B cell (primary cell): ENCODE results near the gene STIM1. TPM values are rescaled to one million over a fixed set of nuclear protein-coding genes. Genes with fewer than 3 reads are reported as not detected.

Experiments
- ATAC-seq: fragments of 200-7000 bp; cut with Tn5 transposase; one replicate; pipeline ENCODE4 v1.10.0; 2021; ENCODE audit warnings: low read depth, mild to moderate bottlenecking, moderate number of reproducible peaks, moderate library complexity
- CTCF ChIA-PET: fragments of 350-600 bp; sonication (Branson Sonifier 250); formaldehyde crosslinking; loops from one replicate; lab custom pipeline; 2021; ENCODE audit warnings: antibody characterized with exemption, inconsistent platforms; lab: Charles Lee
- POLR2A ChIA-PET: fragments of 350-600 bp; sonication (Branson Sonifier 250); formaldehyde crosslinking; loops from one replicate; lab custom pipeline; 2021; ENCODE audit warnings: antibody characterized with exemption; lab: Charles Lee
- DNase-seq: peaks from one replicate; pipeline ENCODE4 v3.0.0; 2013
- H2AFZ ChIP-seq: 2 replicates; pipeline ENCODE4 v1.6.1; 2012; ENCODE audit warnings: mild to moderate bottlenecking, low read depth, low read length; ENCODE audit not compliant: insufficient read depth, poor library complexity, severe bottlenecking
- H3K27ac ChIP-seq, 2 donors: 1 replicate in 1 of 2; 2 replicates in 1 of 2; pipeline ENCODE4 v1.5.1; 2012 to 2013; ENCODE audit warnings: low read length in 2 of 2, mild to moderate bottlenecking in 2 of 2, moderate library complexity in 1 of 2
- H3K27me3 ChIP-seq, 4 experiments: fragments of 200-600 bp in 1 of 4; sonication (generic) in 1 of 4; replicated peaks in 1 of 4; 1 replicate in 2 of 4; 2 replicates in 2 of 4; pipeline versions ENCODE4 v1.6.1 to v1.7.0; 2013 to 2016; ENCODE audit warnings: low read length in 3 of 4, mild to moderate bottlenecking in 2 of 4, mixed read lengths in 1 of 4, moderate library complexity in 1 of 4; ENCODE audit not compliant: insufficient read depth in 4 of 4, control insufficient read depth in 3 of 4; ENCODE audit errors: control extremely low read depth in 1 of 4
- H3K36me3 ChIP-seq, 2 experiments: replicated peaks in 1 of 2; 1 replicate in 1 of 2; 2 replicates in 1 of 2; pipeline versions ENCODE4 v1.6.1 to v1.7.1; 2013; ENCODE audit warnings: low read length in 1 of 2; ENCODE audit not compliant: insufficient read depth in 2 of 2, control insufficient read depth in 1 of 2; ENCODE audit errors: control extremely low read depth in 1 of 2, extremely low read depth in 1 of 2
- H3K4me1 ChIP-seq, 2 donors: fragments of 200-600 bp in 1 of 2; sonication (generic) in 1 of 2; 1 replicate in 1 of 2; 2 replicates in 1 of 2; pipeline versions ENCODE4 v1.5.1 to v1.6.1; 2013 to 2017; ENCODE audit warnings: low read length in 2 of 2; ENCODE audit not compliant: control insufficient read depth in 2 of 2, insufficient read depth in 2 of 2
- H3K4me2 ChIP-seq: replicated peaks from 2 replicates; pipeline ENCODE3; 2012; ENCODE audit warnings: mild to moderate bottlenecking, low read depth, low read length; ENCODE audit not compliant: poor library complexity, severe bottlenecking
- H3K4me3 ChIP-seq, 5 experiments: fragments of 200-600 bp in 1 of 5; sonication (generic) in 1 of 5; 1 replicate in 3 of 5; 2 replicates in 2 of 5; pipeline versions ENCODE4 v1.5.1 to v1.7.0; 2011 to 2016; ENCODE audit warnings: low read length in 4 of 5, mild to moderate bottlenecking in 4 of 5, low read depth in 2 of 5, control low read depth in 1 of 5, moderate library complexity in 1 of 5; ENCODE audit not compliant: insufficient read depth in 1 of 5; ENCODE audit errors: control extremely low read depth in 1 of 5, extremely low read depth in 1 of 5
- H3K79me2 ChIP-seq: fragments of 200-600 bp; sonication (generic); one replicate; pipeline ENCODE4 v1.6.0; 2016; ENCODE audit warnings: low read length; ENCODE audit not compliant: control insufficient read depth, insufficient read depth
- H3K9ac ChIP-seq: fragments of 200-600 bp; sonication (generic); 2 replicates; pipeline ENCODE4 v1.6.1; 2017; ENCODE audit warnings: mild to moderate bottlenecking, low read length, moderate library complexity
- H3K9me3 ChIP-seq, 3 donors: one replicate each; pipeline versions ENCODE4 v1.6.1 to v1.7.1; 2013; ENCODE audit warnings: low read length in 2 of 3; ENCODE audit not compliant: control insufficient read depth in 2 of 3, insufficient read depth in 1 of 3; ENCODE audit errors: control extremely low read depth in 1 of 3
- H4K20me1 ChIP-seq: 2 replicates; pipeline ENCODE4 v1.6.0; 2012; ENCODE audit warnings: mild to moderate bottlenecking, low read length; ENCODE audit not compliant: insufficient read depth, control insufficient read depth, poor library complexity, severe bottlenecking
- H3K27ac Mint-ChIP-seq: one replicate; pipeline ENCODE4 v1.8.0; 2021; ENCODE audit warnings: mixed read lengths
- H3K27me3 Mint-ChIP-seq: one replicate; pipeline ENCODE4 v1.8.0; 2021; ENCODE audit warnings: mixed read lengths
- H3K4me1 Mint-ChIP-seq: one replicate; pipeline ENCODE4 v1.8.0; 2021; ENCODE audit warnings: mixed read lengths
- H3K4me3 Mint-ChIP-seq: one replicate; pipeline ENCODE4 v1.8.0; 2021; ENCODE audit warnings: mixed read lengths
- H3K9me3 Mint-ChIP-seq: one replicate; pipeline ENCODE4 v1.8.0; 2022; ENCODE audit warnings: mixed read lengths; ENCODE audit not compliant: insufficient read depth
- EZH2 ChIP-seq: IDR thresholded peaks from 2 replicates; pipeline ENCODE4 v1.6.1; 2012; ENCODE audit warnings: borderline replicate concordance, low read depth, mild to moderate bottlenecking, moderate library complexity, low read length; ENCODE audit not compliant: insufficient read depth, poor library complexity, severe bottlenecking
- WGBS: methylation state at CpG from one replicate; pipeline ENCODE4 v1.1.5; 2013; ENCODE audit warnings: missing lambda C conversion rate; ENCODE audit not compliant: insufficient coverage; 5-methylcytosine and 5-hydroxymethylcytosine counted together
- intact Hi-C: fragments of 100-400 bp; cut with micrococcal nuclease; formaldehyde crosslinking; loops from one replicate; pipeline ENCODE4 v1.10.0; 2022
- polyA plus RNA-seq: library from polyadenylated mRNA; depleted of rRNA; stranded (reverse); fragments of >200 nt; gene quantifications from 2 replicates; pipeline ENCODE4 v1.2.3, GENCODE V29; 2012
- total RNA-seq, 2 donors: library from RNA; stranded (reverse); fragments of 120-200 nt in 1 of 2; gene quantifications; 1 replicate in 1 of 2; 2 replicates in 1 of 2; pipeline versions ENCODE4 v1.2.3 to v1.2.4, GENCODE V29; 2013 to 2022
- TF ChIP-seq, protein P1 (sequence below): fragments of 200-600 bp; IDR thresholded peaks from one replicate; pipeline ENCODE4 v1.8.0; 2022; ENCODE audit warnings: antibody characterized with exemption, mild to moderate bottlenecking

Gene STIM1
- total and polyA plus RNA-seq, 2 donors (not counting 1 experiment from before 2014, with no cell fraction given) = 59.4 to 76.7 TPM

DNA sequence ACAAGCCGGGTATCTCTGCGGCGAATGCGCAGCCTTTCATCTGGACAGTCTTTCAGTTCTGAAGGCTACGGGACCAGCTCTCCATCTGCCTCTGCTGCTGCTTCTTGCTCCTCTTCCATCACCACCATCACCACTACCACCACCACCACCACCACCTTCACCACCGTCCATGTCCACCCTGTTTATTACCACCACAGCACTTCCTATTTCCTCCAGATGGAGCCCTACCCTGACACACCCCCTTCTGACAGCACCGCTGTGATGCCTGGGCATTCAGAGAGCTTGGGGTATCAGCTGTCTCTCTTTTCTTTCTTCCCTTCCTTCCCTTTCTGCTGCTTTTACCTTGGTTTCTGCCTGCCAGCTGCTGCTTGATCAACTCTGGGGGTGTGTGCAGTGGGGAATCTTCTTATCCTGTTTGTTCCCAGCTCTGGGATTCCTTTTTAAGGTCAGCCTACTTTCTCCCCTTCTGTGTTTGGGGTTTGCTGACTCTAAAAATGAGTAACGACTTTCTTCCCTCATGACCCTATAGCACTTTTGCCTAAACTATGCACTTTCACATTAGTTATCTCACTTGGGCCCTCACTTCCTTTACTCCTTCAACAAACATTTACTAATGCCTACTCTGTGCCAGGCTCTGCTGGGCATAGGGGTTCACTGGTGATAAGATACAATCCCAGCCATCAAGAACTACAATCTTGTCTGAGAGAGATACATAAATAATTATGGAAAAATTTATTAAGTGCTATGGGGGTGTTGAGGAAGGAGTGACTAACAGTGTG, 231.3 kb downstream of the STIM1 start:
- Histone ChIP-seq H3K4me3 (no peak overlapping the region), H3K9ac (no peak overlapping the region), H3K36me3 (peaks cover 18 to 80% of the 10 kb centered on the region in 2 experiments), H3K4me1 (peaks cover 0 to 10% of the 10 kb centered on the region in 2 donors), H3K27me3 (no peaks in the 10 kb centered on the region), H2AFZ (no peak overlapping the region), H4K20me1 (no peaks in the 10 kb centered on the region), H3K79me2 (no peaks in the 10 kb centered on the region), H3K4me2 (no peak overlapping the region), H3K9me3 (no peaks in the 10 kb centered on the region), H3K27ac (no peak overlapping the region)
- CTCF ChIA-PET = interaction anchor here (1.6 to 3.1 kb wide), 3 partner anchors 14 to 245 kb away, joined by 4 to 23 read pairs (median 6); partner anchors contain the start of gene STIM1
- intact Hi-C loops = no loop called here
- Mint-ChIP-seq H3K27ac (no peak overlapping the region), H3K9me3 (no peaks in the 10 kb centered on the region), H3K4me1 (peaks cover 7% of the 10 kb centered on the region), H3K4me3 (no peak overlapping the region), H3K27me3 (no peaks in the 10 kb centered on the region)
- POLR2A ChIA-PET = interaction anchor here (0.6 kb wide), 1 partner anchor 175 kb away, joined by 7 read pairs; no protein-coding TSS in a partner anchor
- DNase-seq (no peak), ATAC-seq (no peak)
- TF ChIP-seq, protein P1, sequence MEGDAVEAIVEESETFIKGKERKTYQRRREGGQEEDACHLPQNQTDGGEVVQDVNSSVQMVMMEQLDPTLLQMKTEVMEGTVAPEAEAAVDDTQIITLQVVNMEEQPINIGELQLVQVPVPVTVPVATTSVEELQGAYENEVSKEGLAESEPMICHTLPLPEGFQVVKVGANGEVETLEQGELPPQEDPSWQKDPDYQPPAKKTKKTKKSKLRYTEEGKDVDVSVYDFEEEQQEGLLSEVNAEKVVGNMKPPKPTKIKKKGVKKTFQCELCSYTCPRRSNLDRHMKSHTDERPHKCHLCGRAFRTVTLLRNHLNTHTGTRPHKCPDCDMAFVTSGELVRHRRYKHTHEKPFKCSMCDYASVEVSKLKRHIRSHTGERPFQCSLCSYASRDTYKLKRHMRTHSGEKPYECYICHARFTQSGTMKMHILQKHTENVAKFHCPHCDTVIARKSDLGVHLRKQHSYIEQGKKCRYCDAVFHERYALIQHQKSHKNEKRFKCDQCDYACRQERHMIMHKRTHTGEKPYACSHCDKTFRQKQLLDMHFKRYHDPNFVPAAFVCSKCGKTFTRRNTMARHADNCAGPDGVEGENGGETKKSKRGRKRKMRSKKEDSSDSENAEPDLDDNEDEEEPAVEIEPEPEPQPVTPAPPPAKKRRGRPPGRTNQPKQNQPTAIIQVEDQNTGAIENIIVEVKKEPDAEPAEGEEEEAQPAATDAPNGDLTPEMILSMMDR = no peak
- TF ChIP-seq EZH2 = no peak
- 86% methylated on average over 7 of the region's 8 CpGs for WGBS

DNA sequence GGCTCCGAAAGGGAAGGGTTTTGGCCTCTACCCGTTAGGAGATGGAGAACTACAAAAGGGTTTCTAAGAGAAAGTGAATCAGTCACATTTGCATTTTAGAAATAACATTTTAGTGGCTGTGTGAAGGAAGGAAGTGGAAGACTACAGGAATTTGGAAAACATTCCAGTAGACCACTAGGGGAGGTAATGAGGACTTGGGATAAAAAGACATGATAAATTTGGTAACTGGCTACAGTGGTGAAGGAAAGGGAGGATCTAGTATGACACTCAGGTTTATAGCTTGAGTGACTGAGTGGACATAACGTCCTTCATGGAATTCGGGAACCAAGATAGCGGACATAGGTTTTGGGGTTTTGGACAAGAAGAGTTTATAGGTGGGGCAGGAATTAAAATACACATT, 232.1 kb downstream of the STIM1 start:
- 100% methylated on average over 2 of the region's 5 CpGs for WGBS
- Histone ChIP-seq H2AFZ (no peak overlapping the region), H3K27me3 (no peaks in the 10 kb centered on the region), H3K9me3 (no peaks in the 10 kb centered on the region), H3K27ac (no peak overlapping the region), H3K9ac (no peak overlapping the region), H4K20me1 (no peaks in the 10 kb centered on the region), H3K79me2 (no peaks in the 10 kb centered on the region), H3K4me1 (peaks cover 0 to 10% of the 10 kb centered on the region in 2 donors), H3K4me3 (no peak overlapping the region), H3K4me2 (no peak overlapping the region), H3K36me3 (peaks cover 16 to 77% of the 10 kb centered on the region in 2 experiments)
- ChIA-PET CTCF (interaction anchor here (1.2 to 2.6 kb wide), 3 partner anchors 15 to 246 kb away, joined by 3 to 6 read pairs (median 4); partner anchors contain the start of gene STIM1), POLR2A (no interaction called here)
- Mint-ChIP-seq H3K27me3 (no peaks in the 10 kb centered on the region), H3K4me1 (peaks cover 7% of the 10 kb centered on the region), H3K4me3 (no peak overlapping the region), H3K27ac (no peak overlapping the region), H3K9me3 (no peaks in the 10 kb centered on the region)
- DNase-seq (no peak), ATAC-seq (no peak)
- intact Hi-C loops = no loop called here
- TF ChIP-seq EZH2 = no peak
- TF ChIP-seq, protein P1 = no peak
